Adipocyte (in vitro differentiated cells): ENCODE results near the gene CALHM6.
"Not testable (repeated sequence)": the region's sequence is repeated elsewhere in the genome, so short reads cannot be mapped to it uniquely, and the experiment has no call there.

Source experiments
- DNase-seq: peaks from one replicate; pipeline ENCODE4 v3.0.0-alpha.2; 2015; ENCODE audit warnings: low read depth
- H3K27me3 ChIP-seq: replicated peaks from 2 replicates; pipeline ENCODE4 v1.7.0; 2013; ENCODE audit warnings: mild to moderate bottlenecking, low read length, moderate library complexity; ENCODE audit not compliant: control insufficient read depth, insufficient read depth
- H3K36me3 ChIP-seq: 2 replicates; pipeline ENCODE4 v1.7.0; 2013; ENCODE audit warnings: low read length, mild to moderate bottlenecking, moderate library complexity; ENCODE audit not compliant: control insufficient read depth, insufficient read depth, severe bottlenecking
- H3K4me1 ChIP-seq: 2 replicates; pipeline ENCODE4 v1.7.0; 2013; ENCODE audit warnings: mild to moderate bottlenecking, low read length, moderate library complexity; ENCODE audit not compliant: control insufficient read depth, insufficient read depth
- H3K4me3 ChIP-seq: 2 replicates; pipeline ENCODE4 v1.7.0; 2013; ENCODE audit warnings: mild to moderate bottlenecking, low read length, moderate library complexity
- H3K9ac ChIP-seq: 2 replicates; pipeline ENCODE4 v1.7.0; 2013; ENCODE audit warnings: mild to moderate bottlenecking, low read length, moderate library complexity
- H3K9me3 ChIP-seq: 2 replicates; pipeline ENCODE4 v1.7.0; 2013; ENCODE audit warnings: mild to moderate bottlenecking, low read length, moderate library complexity; ENCODE audit not compliant: control insufficient read depth

CALHM6 gene

DNA sequence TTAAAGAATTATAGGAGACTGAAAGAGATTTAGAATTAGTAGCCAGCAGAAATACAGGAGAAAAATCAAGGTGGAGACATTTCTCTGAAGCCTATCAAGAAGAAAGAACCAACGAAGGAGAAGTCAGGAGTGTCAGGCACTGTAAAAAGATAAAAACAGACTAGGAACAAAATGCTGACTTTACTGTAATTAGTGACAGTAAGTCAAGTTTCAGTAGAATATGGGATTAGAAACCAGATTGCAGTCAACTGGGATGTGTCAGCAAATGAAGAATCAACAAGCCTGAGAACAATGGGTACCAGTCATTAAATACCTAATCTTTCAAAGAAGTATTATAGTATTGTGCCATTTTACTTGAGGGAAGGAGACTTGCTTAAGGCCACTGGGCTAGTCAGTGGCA lies 21.6 kb downstream of the CALHM6 start:
- Histone ChIP-seq H3K27me3 (no peaks in the 10 kb centered on the region), H3K4me3 (no peak overlapping the region), H3K4me1 (no peaks in the 10 kb centered on the region)

DNA sequence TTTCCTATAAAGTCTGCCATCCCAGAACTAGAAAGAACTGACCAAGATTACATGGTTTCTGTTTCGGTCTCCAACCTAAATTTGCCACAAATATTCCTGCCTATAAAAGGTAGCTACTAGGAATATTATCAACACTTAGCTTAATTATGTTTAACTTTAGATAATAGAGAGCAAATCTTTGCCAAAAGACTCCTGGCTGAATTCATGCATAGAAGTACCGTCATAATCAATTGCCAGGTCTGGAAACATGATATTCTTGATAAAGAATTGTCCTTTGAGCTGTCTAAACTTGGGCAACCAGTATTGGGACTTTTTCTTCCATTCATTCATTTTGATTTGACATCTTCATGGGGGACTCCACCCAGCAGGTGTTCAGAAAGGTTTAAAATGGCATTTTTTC lies 22.4 kb downstream of the CALHM6 start:
- no peak for DNase-seq
- Histone ChIP-seq H3K9ac (no peak overlapping the region), H3K4me1 (no peaks in the 10 kb centered on the region), H3K4me3 (no peak overlapping the region), H3K27me3 (no peaks in the 10 kb centered on the region), H3K9me3 (no peaks in the 10 kb centered on the region), H3K36me3 (no peaks in the 10 kb centered on the region)

More for the DNA sequence above, 21.6 kb downstream of the CALHM6 start:
- no peaks in the 10 kb centered on the region for H3K36me3 ChIP-seq
- DNase-seq = no peak
- no peak overlapping the region for H3K9ac ChIP-seq
- no peaks in the 10 kb centered on the region for H3K9me3 ChIP-seq

DNA sequence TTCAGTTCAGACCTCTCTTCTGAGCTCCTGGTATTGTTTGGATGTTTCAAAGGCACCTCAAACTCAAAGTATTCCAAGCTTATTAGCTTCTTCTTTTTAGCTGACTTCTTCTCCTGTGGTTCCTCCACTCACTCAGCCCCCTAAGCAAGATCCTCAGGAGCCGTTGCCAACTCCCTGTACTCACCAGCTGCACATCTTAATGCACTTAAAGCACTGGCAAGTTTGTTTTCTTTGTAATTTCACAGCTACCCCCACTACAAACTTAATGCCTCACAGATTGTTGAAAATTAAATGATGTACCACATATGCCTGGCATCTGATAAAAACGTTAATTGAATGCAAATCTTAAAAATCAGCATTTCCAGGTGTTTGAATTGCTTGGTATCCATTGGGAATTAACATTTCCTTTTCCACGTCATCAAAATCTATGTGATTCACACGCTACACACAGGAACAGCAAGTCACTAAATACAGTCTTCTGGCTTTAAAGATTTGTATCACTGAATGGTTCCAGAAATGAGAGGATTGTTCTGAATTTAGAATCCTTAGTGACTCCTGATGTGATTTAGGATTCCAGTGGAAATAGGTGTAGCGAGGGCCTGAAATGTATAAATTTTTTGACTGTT lies 24.5 kb downstream of the CALHM6 start:
- Histone ChIP-seq H3K9me3 (no peaks in the 10 kb centered on the region), H3K4me1 (no peaks in the 10 kb centered on the region), H3K9ac (no peak overlapping the region), H3K27me3 (no peaks in the 10 kb centered on the region), H3K36me3 (no peaks in the 10 kb centered on the region), H3K4me3 (no peak overlapping the region)
- DNase-seq = peak; percentile 23

DNA sequence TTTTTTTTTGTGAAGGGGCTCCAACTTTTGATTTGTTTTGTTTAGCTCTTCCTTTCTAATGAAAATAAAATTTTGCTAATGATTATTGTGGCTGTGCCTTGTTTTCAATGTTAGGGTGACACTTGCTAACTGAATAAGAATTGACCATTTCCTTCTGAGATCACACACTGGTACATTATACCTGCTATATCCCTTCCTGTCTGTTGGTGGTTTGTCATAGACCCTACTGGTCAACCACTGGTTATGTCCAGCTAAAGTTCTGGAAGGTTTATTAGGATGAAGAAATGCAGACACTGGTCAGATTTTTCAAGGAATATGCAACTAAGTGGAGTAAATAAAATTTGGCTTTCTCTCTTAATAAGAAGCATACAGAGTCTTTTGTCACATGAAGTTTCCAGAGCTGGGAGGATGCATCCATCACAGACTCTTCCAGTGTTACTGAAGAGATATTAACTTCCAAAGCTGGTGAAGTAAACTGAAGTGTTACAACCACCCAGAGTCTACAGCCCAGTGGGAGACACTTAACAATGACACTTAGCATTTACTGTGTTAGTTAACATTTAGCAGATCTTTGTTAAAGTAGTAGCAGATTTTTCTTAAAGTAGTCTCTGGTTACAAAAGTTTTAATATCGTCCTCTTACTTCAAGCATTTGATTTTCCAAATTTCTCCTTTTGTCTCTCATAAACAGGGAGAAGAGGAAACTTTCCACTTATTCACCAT lies 30.6 kb downstream of the CALHM6 start:
- H3K9ac ChIP-seq = no peak overlapping the region
- DNase-seq = no peak
- H3K36me3 ChIP-seq = no peaks in the 10 kb centered on the region

DNA sequence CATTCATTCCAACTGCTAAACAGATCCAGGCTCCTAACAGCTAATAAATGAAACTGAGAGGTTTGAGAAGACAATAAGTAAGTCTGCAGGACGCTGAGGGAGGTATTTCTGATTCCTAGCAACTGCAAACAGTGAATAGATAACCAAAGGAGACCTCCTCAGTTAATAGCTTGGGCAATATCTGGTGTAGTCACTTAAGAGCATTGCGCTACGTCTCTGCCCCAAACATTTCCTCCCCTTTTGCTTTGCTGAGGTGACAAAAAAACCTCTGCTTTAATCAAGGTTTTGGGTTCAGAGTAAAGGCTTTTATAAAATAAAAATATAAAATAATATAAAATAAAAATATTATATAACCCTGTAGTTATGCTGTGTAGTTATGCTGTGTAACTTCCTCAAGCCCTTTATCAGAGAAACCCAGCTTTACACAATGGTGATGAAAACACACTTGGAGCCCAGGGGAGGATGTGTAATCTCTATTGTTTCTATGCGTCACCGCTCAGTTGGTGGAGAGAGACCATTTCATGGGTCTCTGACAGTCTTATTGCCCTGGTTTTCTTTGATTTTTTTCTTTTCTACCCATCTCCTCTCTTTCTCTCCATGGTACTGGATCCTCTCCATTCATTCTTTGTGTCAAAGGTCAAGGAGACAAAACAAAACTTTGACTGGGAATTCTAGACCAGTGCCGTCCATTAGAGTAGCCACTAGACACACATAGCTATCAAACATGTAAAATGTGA lies 31.3 kb downstream of the CALHM6 start:
- no peak for DNase-seq

More for the DNA sequence above, 30.6 kb downstream of the CALHM6 start:
- Histone ChIP-seq H3K4me3 (no peak overlapping the region), H3K27me3 (no peaks in the 10 kb centered on the region), H3K4me1 (no peaks in the 10 kb centered on the region), H3K9me3 (no peaks in the 10 kb centered on the region)

DNA sequence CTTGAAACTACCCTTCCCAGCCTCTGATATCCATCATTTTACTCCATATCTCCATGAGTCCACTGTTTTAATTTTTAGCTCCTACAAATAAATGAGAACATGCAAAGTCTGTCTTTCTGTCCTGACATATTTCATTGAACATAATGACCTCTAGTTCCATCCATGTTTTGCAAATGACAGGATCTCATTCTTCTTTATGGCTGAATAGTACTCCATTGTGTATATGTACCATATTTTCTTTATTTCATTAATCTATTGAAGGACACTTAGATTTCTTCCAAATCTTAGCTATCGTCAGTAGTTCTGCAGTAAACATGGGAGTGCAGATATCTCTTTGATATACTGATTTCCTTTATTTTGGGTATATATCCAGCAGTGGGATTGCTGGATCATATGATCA lies 34.0 kb downstream of the CALHM6 start:
- not testable (repeated sequence) for H3K4me3 ChIP-seq, DNase-seq, H3K9ac ChIP-seq, H3K36me3 ChIP-seq, H3K9me3 ChIP-seq, H3K4me1 ChIP-seq, H3K27me3 ChIP-seq

More for the DNA sequence above, 31.3 kb downstream of the CALHM6 start:
- no peak overlapping the region for H3K9ac ChIP-seq
- no peaks in the 10 kb centered on the region for H3K36me3 ChIP-seq
- no peaks in the 10 kb centered on the region for H3K4me1 ChIP-seq
- H3K27me3 ChIP-seq = no peaks in the 10 kb centered on the region
- H3K4me3 ChIP-seq = no peak overlapping the region
- no peaks in the 10 kb centered on the region for H3K9me3 ChIP-seq

DNA sequence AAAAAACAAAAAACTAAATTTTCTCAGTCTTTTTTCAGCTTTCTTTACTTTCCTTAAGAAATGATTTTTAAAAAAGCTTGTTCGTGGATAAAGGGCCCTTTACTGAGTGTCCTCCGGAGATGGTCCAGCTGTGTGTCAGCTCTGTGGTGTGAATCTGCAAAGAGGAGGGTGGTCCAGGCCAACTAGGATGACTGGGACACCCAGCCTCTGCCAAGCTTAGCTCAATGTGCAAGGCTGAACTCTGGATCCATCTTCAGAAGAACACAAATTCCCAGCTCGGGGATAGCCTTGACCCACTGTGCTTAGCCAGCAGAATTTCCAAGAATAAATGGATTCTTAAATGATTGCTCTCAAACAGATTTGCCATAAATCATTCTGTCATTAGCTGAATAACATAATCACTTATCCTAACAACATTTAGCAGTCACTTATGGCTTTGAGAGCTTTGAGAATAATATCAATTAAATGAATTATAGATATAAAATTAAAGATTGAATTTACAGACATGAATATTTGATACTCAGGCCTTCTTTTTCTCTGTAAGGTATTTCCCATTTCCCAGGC lies 36.0 kb downstream of the CALHM6 start:
- Histone ChIP-seq H3K36me3 (no peaks in the 10 kb centered on the region), H3K27me3 (no peaks in the 10 kb centered on the region), H3K9me3 (no peaks in the 10 kb centered on the region), H3K9ac (no peak overlapping the region), H3K4me1 (no peaks in the 10 kb centered on the region), H3K4me3 (no peak overlapping the region)
- DNase-seq = no peak

DNA sequence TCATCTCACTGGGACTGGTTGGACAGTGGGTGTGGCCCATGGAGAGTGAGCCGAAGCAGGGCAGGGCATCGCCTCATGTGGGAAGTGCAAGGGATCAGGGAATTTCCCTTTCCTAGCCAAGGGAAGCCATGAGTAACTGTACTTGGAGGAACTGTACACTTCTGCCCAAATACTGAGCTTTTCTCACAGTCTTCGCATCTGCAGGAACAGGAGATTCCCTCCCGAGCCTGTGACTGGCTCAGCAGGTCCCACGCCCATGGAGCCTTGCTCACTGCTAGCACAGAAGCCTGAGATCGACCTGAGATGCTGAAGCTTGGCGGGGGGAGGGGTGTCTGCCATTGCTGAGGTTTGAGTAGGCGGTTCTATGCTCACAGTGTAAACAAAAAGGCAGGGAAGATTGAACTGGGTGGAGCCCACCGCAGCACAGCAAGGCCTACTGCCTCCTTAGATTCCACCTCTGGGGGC lies 39.8 kb downstream of the CALHM6 start:
- no peaks in the 10 kb centered on the region for H3K36me3 ChIP-seq
- no peaks in the 10 kb centered on the region for H3K27me3 ChIP-seq
- H3K4me1 ChIP-seq = no peaks in the 10 kb centered on the region
- H3K9me3 ChIP-seq = no peaks in the 10 kb centered on the region
- no peak overlapping the region for H3K9ac ChIP-seq
- peak; percentile 3 for DNase-seq
- no peak overlapping the region for H3K4me3 ChIP-seq

DNA sequence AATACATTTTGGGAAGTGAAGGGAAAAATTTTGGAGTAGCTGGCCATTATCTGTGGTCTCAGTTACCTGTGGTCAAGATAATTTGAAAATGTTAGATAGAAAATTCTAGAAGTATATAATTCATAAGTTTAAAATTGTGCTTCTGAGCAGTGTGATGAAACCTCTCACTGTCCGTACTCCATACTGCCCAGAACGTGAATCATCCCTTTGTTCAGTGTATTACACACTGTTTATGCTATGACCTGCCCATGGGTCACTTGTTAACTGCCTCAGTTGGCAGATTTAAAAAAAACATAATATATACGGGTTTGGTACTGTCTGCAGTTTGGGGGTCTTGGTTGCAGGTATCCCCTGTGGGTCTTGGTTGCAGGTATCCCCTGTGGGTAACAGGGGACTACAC lies 46.1 kb downstream of the CALHM6 start:
- Histone ChIP-seq H3K4me3 (no peak overlapping the region), H3K9ac (no peak overlapping the region), H3K36me3 (no peaks in the 10 kb centered on the region), H3K27me3 (no peaks in the 10 kb centered on the region), H3K9me3 (no peaks in the 10 kb centered on the region), H3K4me1 (peaks cover under 1% of the 10 kb centered on the region)
- peak; percentile 41 for DNase-seq

DNA sequence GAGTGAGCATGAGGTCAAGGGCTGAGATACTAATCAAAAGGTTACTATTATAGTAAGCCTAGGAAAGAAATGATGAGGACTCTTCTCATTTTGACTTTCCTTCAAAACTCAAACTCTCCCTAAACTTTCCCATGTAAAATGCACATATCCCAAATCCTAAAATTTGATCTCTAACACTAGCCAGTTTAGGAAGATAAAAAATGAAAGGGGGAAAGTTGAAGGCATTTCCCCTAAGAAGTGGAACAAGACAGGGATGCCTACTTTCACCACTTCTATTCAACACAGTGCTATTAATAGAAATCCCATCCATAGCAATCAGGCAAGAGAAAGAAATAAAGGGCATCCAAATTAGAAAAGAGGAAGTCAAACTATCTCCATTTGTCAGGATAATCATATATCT lies 47.4 kb downstream of the CALHM6 start:
- no peaks in the 10 kb centered on the region for H3K36me3 ChIP-seq
- no peak overlapping the region for H3K4me3 ChIP-seq
- no peak overlapping the region for H3K9ac ChIP-seq
- H3K4me1 ChIP-seq = peaks cover 13% of the 10 kb centered on the region
- no peaks in the 10 kb centered on the region for H3K27me3 ChIP-seq
- H3K9me3 ChIP-seq = no peaks in the 10 kb centered on the region
- DNase-seq = no peak

DNA sequence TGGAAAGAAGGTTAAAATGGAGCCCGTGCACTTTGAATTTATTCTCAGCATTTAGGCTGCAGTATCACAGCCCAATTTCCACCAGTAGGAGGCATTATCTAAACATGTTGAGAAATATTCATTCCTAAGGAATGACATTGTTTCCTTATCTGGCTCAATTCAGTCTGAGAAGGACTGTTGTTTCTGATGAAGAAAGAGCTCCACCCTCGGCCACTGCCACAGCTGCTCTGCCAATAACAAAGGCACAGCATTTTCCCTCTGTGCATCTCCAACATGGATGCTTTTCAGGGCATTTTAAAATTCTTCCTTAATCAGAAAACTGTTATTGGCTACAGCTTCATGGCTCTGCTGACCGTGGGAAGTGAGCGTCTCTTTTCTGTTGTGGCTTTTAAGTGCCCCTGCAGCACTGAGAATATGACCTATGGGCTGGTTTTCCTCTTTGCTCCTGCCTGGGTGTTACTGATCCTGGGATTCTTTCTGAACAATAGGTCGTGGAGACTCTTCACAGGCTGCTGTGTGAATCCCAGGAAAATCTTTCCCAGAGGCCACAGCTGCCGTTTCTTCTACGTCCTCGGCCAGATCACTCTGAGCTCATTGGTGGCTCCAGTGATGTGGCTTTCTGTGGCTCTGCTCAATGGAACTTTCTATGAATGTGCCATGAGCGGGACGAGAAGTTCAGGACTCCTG lies 50.4 kb downstream of the CALHM6 start, which contains the start of gene CALHM5:
TSS of gene CALHM5 (plus strand) at position 216 of the 687 bp plus-strand sequence. CDS start at position 274, 58 bp downstream.
- peak; percentile 95 for DNase-seq
- H3K27me3 ChIP-seq = no peaks in the 10 kb centered on the region
- peaks cover 17% of the 10 kb centered on the region for H3K4me1 ChIP-seq
- peak within 1 kb of the TSS; percentile 90 for H3K9ac ChIP-seq
- H3K4me3 ChIP-seq = peak within 1 kb of the TSS; percentile 90
- H3K9me3 ChIP-seq = no peaks in the 10 kb centered on the region
- H3K36me3 ChIP-seq = peaks cover 7% of the 10 kb centered on the region
